ENCODE results near the gene CARD8. TPM values are rescaled to one million over a fixed set of nuclear protein-coding genes. Genes with fewer than 3 reads are reported as not detected.
A peak's percentile ranks its signal among the peaks of the same experiment; 100 is the strongest.
"Not testable (repeated sequence)": the region's sequence is repeated elsewhere in the genome, so short reads cannot be mapped to it uniquely, and the experiment has no call there.

CARD8 gene
- total RNA-seq, 1 donor from 2014 or later, result 38.6 TPM

GRCh38 chr19:48265326-48265725 lies 9.6 kb upstream of the CARD8 start:
- DNase-seq (ENCODE audit: low spot score), result not testable (repeated sequence)

DNA sequence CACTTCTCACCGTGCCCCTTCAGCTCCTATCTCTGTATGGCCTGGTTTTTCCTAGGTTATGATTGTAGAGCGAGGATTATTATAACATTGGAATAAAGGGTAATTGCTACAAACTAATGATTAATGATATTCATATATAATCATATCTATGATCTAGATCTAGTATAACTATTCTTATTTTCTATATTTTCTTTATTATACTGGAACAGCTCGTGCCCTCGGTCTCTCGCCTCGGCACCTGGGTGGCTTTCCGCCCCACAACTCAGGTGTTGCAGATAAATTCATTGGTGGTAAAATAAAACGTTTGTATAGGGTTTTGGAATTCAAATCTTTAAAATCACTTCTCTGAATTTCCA lies 4.6 kb upstream of the CARD8 start:
- not testable (repeated sequence) for DNase-seq (ENCODE audit: low spot score)

- not testable (repeated sequence) for DNase-seq (ENCODE audit: low spot score)
These were observed 3.3 kb upstream of the CARD8 start for GRCh38 chr19:48258992-48259391.

DNA sequence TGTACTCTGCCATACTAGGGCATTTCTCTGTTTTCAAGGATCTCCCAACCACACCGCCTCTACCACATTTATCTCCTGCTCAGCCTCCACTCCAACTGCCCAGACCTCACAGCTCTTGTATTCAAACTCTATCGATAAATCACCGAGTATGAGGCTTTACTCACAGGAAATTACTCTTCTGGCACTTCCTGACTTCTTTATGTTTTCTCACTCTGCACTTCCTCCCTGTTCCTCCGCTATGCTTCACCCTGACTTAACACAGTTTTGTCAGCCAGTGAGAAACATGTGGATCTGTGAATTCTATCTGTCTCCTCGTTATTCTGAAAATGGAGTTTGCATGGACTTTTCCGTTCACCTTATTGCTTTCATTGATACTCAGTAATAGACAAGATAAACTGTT lies 2.6 kb upstream of the CARD8 start:
- no peak for DNase-seq (ENCODE audit: low spot score)

DNA sequence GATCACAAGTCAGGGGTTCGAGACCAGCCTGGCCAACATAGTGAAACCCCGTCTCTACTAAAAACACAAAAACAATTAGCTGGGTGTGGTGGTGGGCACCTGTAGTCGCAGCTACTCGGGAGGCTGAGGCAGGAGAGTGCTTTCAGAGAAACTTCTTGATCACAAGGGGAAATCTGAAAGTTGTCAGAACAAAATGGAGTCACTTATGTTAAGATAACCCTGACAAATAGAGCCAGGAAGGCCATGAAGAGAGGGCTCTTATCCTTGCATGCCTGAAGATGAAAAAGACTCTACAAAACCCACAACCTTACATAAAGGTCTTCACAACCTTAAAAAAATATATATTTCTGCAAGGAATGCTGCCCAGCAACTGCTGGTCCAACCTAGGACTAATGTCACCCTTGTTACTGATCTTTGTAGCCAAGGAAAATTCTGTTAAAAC lies 1.2 kb downstream of the CARD8 start:
- no peak for DNase-seq (ENCODE audit: low spot score)

DNA sequence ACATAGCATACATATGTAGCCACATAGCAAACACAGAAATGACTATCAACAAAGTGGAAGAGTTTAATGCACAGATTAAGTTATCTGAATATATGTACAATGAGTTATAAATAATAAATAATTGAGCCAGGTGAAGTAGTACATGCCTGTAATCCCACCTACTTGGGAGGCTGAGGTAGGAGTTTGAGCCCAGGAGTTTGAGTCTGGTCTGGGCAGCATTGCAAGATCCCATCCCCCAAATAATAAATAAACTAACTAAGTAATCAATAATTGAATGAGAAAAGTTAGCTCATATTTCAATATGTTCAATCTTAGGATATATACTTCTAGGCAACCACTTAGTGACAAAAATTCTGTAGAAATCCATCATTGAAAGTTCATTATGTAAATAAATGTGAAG lies 1.7 kb downstream of the CARD8 start:
- no peak for DNase-seq (ENCODE audit: low spot score)

DNA sequence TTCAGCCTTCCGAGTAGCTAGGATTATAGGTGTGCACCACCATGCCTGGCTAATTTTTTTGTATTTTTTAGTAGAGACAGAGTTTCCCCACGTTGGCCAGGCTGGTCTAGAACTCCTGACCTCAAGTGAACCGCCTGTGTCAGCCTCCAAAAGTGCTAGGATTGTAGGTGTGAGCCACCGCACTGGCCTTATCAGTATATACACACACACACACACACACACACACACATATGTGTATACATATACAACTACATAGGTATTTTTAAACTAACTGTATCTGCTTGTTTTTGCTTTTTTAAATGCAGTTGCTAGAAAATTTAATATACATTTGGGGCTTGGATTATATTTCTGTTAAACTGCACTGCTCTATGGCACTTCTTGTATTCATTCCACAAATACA lies 3.1 kb downstream of the CARD8 start:
- no peak for DNase-seq (ENCODE audit: low spot score)

DNA sequence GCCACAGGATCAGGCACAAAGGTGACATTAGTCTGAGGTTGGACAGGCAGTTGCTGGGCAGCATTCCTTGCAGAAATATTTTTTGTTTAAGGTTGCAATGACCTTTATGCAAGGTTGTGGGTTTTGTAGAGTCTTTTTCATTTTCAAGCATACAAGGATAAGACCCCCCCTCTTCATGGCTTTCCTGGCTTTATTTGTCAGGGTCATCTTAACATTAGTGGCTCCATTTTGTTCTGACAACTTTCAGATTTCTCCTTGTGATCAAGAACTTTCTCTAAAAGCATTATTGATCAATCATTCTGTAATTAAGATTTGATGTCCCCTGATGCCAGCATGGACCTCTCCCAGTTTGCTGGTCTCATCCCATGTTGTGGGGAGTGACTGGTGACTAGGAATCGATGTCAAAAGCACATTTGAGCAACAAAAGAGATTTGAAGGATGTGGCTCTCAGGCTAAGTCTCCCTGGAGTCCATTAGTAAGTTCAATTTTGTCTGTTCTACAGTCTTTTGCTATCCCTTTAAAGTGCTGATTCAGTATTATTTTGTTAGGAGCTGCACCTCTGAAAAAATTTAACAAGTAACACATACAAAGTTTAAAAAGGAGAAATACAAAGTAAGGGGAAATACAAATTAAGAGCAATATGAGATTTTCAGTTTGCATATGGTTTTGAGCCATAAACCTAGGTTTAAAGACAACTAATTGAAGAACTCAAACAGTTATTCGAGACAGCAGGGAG lies 5.3 kb downstream of the CARD8 start:
- DNase-seq (ENCODE audit: low spot score), result no peak

- peak; percentile 32 for DNase-seq (ENCODE audit: low spot score)
These were observed 6.2 kb downstream of the CARD8 start for GRCh38 chr19:48249502-48250014.

- DNase-seq (ENCODE audit: low spot score), result no peak
These were observed 7.5 kb downstream of the CARD8 start for GRCh38 chr19:48248081-48248833.

GRCh38 chr19:48247212-48247611 lies 8.5 kb downstream of the CARD8 start:
- DNase-seq (ENCODE audit: low spot score), result no peak

DNA sequence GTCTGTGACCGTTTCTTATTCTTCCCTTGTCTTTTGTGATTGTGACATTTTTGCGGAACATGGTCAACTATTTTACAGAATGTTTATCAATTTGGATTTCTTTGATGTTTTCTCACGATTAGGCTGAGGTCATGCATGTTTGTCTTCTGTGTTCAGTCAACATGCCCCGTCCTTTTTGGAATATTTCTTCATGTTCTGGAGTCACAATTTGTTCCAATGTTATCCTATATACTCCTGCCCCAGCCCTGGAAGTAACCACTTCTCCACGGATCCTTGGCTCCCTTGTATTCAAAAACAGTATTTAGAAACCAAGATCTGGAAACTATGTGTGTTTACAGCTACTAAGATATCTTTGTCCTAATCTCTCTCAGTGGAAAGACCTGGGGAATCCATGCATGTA lies 9.6 kb downstream of the CARD8 start:
- no peak for DNase-seq (ENCODE audit: low spot score)

DNA sequence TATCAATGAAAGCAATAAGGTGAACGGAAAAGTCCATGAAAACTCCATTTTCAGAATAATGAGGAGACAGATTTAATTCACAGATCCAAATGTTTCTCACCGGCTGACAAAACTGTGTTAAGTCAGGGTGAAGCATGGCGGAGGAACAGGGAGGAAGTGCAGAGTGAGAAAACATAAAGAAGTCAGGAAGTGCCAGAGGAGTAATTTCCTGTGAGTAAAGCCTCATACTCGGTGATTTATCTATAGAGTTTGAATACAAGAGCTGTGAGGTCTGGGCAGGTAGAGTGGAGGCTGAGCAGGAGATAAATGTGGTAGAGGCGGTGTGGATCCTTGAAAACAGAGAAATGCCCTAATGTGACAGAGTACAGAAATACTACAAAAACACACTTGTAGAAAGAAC lies 11.4 kb downstream of the CARD8 start:
- no peak for DNase-seq (ENCODE audit: low spot score)

GRCh38 chr19:48241771-48242170 lies 13.9 kb downstream of the CARD8 start:
- not testable (repeated sequence) for DNase-seq (ENCODE audit: low spot score)

DNA sequence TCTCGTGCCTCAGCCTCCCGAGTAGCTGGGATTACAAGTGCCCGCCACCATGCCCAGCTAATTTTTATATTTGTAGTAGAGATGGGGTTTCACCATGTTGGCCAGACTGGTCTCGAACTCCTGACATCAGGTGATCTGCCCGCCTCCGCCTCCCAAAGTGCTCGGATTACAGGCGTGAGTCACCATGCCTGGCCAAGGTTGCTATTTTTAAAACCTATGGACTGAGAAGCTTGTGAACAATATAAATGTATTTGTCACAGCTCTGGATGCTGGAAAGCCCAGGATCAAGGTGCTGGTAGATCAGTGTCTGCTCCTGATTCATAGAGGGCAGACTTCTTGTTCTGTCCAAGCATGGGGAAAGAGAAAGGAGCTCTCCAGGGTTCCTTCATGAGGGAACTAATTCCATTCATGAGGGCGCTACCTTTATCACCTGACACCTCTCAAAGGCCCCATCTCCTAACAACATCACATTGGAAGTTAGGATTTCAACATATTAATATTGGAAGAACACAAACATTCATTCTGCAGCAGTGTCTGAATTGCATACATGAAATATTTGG lies 16.1 kb downstream of the CARD8 start:
- DNase-seq (ENCODE audit: low spot score), result no peak

DNA sequence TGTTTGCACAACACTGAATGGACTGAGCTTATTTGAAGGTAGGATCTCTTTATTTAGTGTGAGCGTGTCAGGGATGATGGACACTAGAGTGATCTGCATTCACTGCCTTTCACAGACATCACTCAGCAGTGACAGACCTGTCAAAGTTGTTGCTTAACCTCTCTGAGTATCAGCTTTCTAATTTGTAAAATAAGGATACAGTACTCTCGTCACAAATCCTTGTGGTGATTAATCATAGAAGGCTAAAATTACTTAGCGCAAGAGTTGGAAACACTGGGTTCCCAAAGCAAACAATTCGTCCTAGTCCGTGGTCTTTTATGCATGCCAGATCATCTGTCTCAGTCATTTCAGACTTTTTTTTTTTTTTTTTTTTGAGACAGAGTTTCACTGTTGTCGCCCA lies 16.6 kb downstream of the CARD8 start:
- DNase-seq (ENCODE audit: low spot score), result no peak

DNA sequence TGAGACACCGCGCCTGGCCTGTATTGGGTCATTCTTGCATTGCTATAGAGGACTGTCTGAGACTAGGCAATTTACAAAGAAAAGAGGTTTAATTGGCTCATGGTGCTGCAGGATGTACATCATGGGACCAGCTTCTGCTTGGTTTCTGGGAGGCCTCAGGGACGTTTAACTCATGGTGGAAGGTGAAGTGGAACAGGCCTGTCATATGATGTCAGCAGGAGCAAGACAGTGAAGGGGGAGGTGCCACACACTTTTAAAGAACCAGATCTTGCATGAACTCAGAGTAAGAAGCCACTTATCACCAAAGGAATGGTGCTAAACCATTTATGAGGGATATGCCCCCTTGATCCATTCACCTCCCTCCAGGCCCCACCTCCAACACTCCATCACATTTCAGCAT lies 18.7 kb downstream of the CARD8 start:
- no peak for DNase-seq (ENCODE audit: low spot score)

- no peak for DNase-seq (ENCODE audit: low spot score)
These were observed 25.1 kb downstream of the CARD8 start for GRCh38 chr19:48230555-48231129.

DNA sequence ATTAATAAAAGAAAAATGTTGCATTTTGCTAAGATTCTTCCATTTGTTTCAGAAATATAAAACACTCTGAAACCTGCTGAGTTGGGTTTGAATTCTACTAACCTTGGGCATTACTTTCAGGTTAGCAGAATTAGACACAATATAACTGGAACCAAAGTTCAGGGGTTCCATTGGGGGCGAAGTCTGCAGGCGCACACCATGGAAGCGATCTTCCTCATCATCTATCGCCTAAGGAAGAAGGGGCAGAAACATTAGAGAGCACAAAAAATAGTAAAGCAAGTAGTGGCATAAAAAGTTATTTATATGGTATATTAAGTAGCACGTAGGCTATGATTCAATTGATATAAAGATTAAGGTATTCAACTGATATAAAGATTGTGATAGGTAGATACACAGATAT lies 34.1 kb downstream of the CARD8 start:
- no peak for DNase-seq (ENCODE audit: low spot score)

- DNase-seq (ENCODE audit: low spot score), result not testable (repeated sequence)
These were observed 34.9 kb downstream of the CARD8 start for GRCh38 chr19:48220784-48221183.

DNA sequence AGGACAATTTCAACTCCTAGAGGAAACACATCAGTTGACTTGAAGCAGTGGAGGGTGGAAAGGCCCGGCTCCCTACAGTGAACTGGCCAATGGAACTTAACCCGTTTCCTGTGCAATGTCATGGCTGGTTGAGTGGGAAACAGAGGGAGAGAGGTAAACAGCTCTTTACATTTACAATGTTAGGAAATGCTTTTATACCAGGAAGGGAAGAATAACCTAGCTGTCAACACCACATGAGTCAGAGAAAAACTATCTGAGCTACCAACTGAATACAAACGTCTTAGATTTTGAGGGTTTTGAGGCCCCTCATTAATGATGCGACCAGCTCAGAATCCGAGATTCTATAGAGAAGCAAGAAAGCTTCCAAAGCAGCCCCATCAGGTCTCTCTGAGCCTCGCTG lies 36.7 kb downstream of the CARD8 start:
- no peak for DNase-seq (ENCODE audit: low spot score)

DNA sequence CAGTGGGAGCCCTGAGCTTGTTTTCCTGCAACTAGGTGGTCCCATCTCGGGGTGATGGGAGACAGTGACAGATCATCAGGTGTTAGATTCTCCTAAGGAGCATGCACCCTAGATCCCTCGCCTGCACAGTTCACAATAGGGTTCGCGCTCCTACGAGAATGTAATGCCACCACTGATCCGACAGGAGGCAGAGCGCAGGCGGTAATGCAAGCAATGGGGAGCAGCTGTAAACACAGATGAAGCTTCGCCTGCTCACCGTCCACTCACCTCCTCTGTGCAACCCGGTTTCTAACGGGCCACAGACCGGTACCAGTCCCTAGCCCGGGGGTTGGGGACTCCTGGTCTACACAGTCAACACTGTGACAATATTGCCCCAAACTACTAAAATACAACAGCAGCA lies 38.8 kb downstream of the CARD8 start:
- DNase-seq (ENCODE audit: low spot score), result no peak

GRCh38 chr19:48213959-48214358 lies 41.8 kb downstream of the CARD8 start:
- DNase-seq (ENCODE audit: low spot score), result no peak
